ENCODE data around the gene TSSK6.

TSSK6 gene

GRCh38 chr19:19525611-19526380, 10.4 kb upstream of the TSSK6 start:
- Histone ChIP-seq H3F3A (ENCODE audit: insufficient read depth) (peaks cover 41% of the 10 kb centered on the region), H3K36me3 (ENCODE audit: low read length) (no peaks in the 10 kb centered on the region), H3K9ac (ENCODE audit: low read length) (peak overlapping the region; percentile 54), H2AFZ (ENCODE audit: low read depth, low read length, severe bottlenecking) (no peak overlapping the region), H3K4me3 (ENCODE audit: insufficient read depth, low read length, poor library complexity, severe bottlenecking) (peak overlapping the region; percentile 4), H3K27me3 (ENCODE audit: low read length) (no peaks in the 10 kb centered on the region), H3K4me2 (ENCODE audit: low read depth, low read length, poor library complexity, severe bottlenecking) (peak overlapping the region; percentile 72), H3K27ac (ENCODE audit: low read depth, low read length) (peak overlapping the region; percentile 93), H3K79me2 (ENCODE audit: insufficient read depth, low read length) (peaks cover 49% of the 10 kb centered on the region), H3K9me3 (ENCODE audit: insufficient read depth, low read length) (no peaks in the 10 kb centered on the region), H3K9me2 (replicated peaks; ENCODE audit: insufficient read depth, low read length) (no peaks in the 10 kb centered on the region), H4K20me1 (ENCODE audit: low read depth, low read length) (no peaks in the 10 kb centered on the region)
- TF ChIP-seq, protein P1, sequence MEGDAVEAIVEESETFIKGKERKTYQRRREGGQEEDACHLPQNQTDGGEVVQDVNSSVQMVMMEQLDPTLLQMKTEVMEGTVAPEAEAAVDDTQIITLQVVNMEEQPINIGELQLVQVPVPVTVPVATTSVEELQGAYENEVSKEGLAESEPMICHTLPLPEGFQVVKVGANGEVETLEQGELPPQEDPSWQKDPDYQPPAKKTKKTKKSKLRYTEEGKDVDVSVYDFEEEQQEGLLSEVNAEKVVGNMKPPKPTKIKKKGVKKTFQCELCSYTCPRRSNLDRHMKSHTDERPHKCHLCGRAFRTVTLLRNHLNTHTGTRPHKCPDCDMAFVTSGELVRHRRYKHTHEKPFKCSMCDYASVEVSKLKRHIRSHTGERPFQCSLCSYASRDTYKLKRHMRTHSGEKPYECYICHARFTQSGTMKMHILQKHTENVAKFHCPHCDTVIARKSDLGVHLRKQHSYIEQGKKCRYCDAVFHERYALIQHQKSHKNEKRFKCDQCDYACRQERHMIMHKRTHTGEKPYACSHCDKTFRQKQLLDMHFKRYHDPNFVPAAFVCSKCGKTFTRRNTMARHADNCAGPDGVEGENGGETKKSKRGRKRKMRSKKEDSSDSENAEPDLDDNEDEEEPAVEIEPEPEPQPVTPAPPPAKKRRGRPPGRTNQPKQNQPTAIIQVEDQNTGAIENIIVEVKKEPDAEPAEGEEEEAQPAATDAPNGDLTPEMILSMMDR (IDR thresholded peaks at IDR 0.05; ENCODE audit: insufficient read depth, low read length, poor library complexity, severe bottlenecking), result peak; percentile 18
- no peak for TF ChIP-seq EZH2phosphoT487 (conservative IDR thresholded peaks at IDR 0.05; ENCODE audit: low read length)

- Histone ChIP-seq H3K4me2 (ENCODE audit: low read depth, low read length, poor library complexity, severe bottlenecking) (peak overlapping the region; percentile 72), H3K27ac (ENCODE audit: low read depth, low read length) (peak overlapping the region; percentile 93), H3K9me3 (ENCODE audit: insufficient read depth, low read length) (no peaks in the 10 kb centered on the region), H4K20me1 (ENCODE audit: low read depth, low read length) (no peaks in the 10 kb centered on the region), H3K4me3 (ENCODE audit: insufficient read depth, low read length, poor library complexity, severe bottlenecking) (peak overlapping the region; percentile 19), H2AFZ (ENCODE audit: low read depth, low read length, severe bottlenecking) (no peak overlapping the region), H3K9me2 (replicated peaks; ENCODE audit: insufficient read depth, low read length) (no peaks in the 10 kb centered on the region), H3K36me3 (ENCODE audit: low read length) (0 out of 2 replicates have a peak, but pooled peaks cover 7% of the 10 kb centered on the region), H3K27me3 (ENCODE audit: low read length) (no peaks in the 10 kb centered on the region), H3K79me2 (ENCODE audit: insufficient read depth, low read length) (peaks cover 66% of the 10 kb centered on the region), H3F3A (ENCODE audit: insufficient read depth) (peaks cover 40% of the 10 kb centered on the region), H3K9ac (ENCODE audit: low read length) (peak overlapping the region; percentile 54)
- no peak for TF ChIP-seq EZH2phosphoT487 (conservative IDR thresholded peaks at IDR 0.05; ENCODE audit: low read length)
- TF ChIP-seq, protein P1 (IDR thresholded peaks at IDR 0.05; ENCODE audit: insufficient read depth, low read length, poor library complexity, severe bottlenecking), result no peak
These were observed 8.7 kb upstream of the TSSK6 start for GRCh38 chr19:19524053-19524452.

DNA sequence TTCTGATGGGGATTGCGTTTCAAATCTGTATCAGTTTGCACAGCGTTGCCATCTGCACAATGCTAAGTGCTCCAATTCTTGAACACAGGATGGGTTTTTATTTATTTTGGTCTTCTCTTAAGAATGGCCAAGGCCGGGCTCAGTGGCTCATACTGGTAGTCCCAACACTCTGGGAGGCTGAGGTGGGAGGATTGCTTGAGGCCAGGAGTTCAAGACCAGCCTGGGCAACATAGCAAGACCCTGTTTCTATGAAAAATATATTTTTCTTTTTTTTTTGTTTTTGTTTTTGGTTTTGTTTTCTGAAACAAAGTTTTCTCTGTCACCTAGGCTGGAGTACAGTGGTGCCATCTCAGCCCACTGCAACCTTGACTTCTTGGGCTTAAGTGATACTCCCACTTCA, 7.8 kb upstream of the TSSK6 start:
- Histone ChIP-seq H3K4me2 (ENCODE audit: low read depth, low read length, poor library complexity, severe bottlenecking) (peak overlapping the region; percentile 72), H3K27ac (ENCODE audit: low read depth, low read length) (peak overlapping the region; percentile 93), H3F3A (ENCODE audit: insufficient read depth) (peaks cover 40% of the 10 kb centered on the region), H3K36me3 (ENCODE audit: low read length) (0 out of 2 replicates have a peak, but pooled peaks cover 7% of the 10 kb centered on the region), H3K9ac (ENCODE audit: low read length) (peak overlapping the region; percentile 54), H3K79me2 (ENCODE audit: insufficient read depth, low read length) (peaks cover 75% of the 10 kb centered on the region), H2AFZ (ENCODE audit: low read depth, low read length, severe bottlenecking) (no peak overlapping the region), H3K4me3 (ENCODE audit: insufficient read depth, low read length, poor library complexity, severe bottlenecking) (peak overlapping the region; percentile 16), H4K20me1 (ENCODE audit: low read depth, low read length) (no peaks in the 10 kb centered on the region), H3K9me3 (ENCODE audit: insufficient read depth, low read length) (no peaks in the 10 kb centered on the region), H3K27me3 (ENCODE audit: low read length) (no peaks in the 10 kb centered on the region), H3K9me2 (replicated peaks; ENCODE audit: insufficient read depth, low read length) (no peaks in the 10 kb centered on the region)
- TF ChIP-seq, protein P1 (IDR thresholded peaks at IDR 0.05; ENCODE audit: insufficient read depth, low read length, poor library complexity, severe bottlenecking), result no peak
- TF ChIP-seq EZH2phosphoT487 (conservative IDR thresholded peaks at IDR 0.05; ENCODE audit: low read length), result no peak

All from SU-DHL-6 (cell line).